LNCaP clone FGC (cell line): Measurements from ENCODE around the gene PGLYRP1.

Experiments
- DNase-seq: peaks from one replicate; pipeline ENCODE4 v3.0.0-alpha.2; 2011; ENCODE audit warnings: low read depth
- H3K4me3 ChIP-seq: 2 replicates; pipeline ENCODE4 v1.5.1; 2011; ENCODE audit warnings: mild to moderate bottlenecking, low read depth, low read length, control low read depth
- TF ChIP-seq, protein P1 (sequence below): IDR thresholded peaks from 2 replicates; pipeline ENCODE4 v1.5.1; 2012; ENCODE audit warnings: mild to moderate bottlenecking; ENCODE audit not compliant: control insufficient read depth, insufficient read depth; ENCODE audit errors: extremely low read depth

PGLYRP1 gene

DNA sequence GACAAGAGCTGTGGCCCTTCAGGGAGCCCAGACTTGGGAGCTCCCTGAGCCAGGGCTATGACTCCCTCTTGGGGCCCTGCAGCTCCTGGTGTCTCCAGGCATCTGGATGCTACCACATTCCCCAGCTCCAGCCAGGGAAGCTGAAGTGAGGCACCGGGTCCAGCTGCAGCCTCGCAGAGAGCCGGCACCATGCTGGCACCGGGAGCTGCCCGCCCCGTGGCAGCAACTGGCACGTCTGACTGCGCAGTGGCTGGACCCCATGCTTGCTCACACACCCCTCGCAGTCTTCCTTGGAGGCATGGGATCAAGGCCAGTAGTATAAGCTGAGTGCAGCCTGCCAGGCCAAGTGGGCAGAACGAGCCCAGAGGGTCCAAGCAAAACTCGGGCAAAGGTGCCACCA lies 10.5 kb upstream of the PGLYRP1 start:
- TF ChIP-seq, protein P1, sequence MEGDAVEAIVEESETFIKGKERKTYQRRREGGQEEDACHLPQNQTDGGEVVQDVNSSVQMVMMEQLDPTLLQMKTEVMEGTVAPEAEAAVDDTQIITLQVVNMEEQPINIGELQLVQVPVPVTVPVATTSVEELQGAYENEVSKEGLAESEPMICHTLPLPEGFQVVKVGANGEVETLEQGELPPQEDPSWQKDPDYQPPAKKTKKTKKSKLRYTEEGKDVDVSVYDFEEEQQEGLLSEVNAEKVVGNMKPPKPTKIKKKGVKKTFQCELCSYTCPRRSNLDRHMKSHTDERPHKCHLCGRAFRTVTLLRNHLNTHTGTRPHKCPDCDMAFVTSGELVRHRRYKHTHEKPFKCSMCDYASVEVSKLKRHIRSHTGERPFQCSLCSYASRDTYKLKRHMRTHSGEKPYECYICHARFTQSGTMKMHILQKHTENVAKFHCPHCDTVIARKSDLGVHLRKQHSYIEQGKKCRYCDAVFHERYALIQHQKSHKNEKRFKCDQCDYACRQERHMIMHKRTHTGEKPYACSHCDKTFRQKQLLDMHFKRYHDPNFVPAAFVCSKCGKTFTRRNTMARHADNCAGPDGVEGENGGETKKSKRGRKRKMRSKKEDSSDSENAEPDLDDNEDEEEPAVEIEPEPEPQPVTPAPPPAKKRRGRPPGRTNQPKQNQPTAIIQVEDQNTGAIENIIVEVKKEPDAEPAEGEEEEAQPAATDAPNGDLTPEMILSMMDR = no peak
- H3K4me3 ChIP-seq = no peak overlapping the region
- no peak for DNase-seq

GRCh38 chr19:46032597-46033025 lies 9.8 kb upstream of the PGLYRP1 start:
- DNase-seq = no peak
- TF ChIP-seq, protein P1 = no peak
- no peak overlapping the region for H3K4me3 ChIP-seq

DNA sequence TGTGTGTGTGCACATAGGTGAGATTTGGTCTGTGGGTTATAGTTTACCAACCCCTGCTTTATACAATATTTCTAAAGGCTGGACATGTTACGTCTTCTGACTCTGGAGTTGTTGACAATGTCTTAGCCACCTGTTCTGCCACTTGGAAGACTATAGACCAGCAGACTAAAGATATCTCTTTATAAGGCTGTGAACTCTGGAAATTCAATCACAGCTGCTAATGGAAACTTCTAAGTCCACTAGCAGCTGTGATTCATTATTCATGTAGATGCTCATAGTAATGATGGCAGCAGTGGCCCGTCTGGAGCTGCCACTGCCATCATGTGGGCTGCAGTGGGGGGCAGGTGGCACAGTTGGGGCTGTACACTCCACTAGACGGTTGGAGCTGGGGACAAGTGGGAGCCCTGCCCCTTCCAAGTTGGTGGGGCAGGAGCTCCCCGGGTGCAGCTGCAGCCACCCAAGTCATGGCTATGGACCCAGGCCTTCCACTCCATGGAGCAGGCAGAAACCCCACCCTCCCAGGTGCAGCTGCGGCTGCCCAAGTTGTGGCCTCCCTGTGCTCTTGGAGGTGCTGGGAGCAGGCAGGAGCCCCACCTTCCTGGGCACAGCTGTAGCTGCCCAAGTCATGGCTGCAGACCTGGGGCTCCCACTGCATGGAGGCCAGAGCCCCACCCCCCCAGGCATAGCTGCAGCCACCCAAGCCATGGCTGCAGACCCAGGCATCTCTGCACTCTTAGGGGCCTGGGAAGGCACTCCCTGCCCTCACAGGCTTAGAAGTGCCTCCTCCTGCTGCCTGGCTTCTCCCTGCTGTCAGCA lies 9.1 kb upstream of the PGLYRP1 start:
- no peak overlapping the region for H3K4me3 ChIP-seq
- no peak for DNase-seq
- TF ChIP-seq, protein P1 = no peak

- TF ChIP-seq, protein P1 = no peak
- H3K4me3 ChIP-seq = no peak overlapping the region
- no peak for DNase-seq
These were observed 8.1 kb upstream of the PGLYRP1 start for GRCh38 chr19:46030812-46031550.

DNA sequence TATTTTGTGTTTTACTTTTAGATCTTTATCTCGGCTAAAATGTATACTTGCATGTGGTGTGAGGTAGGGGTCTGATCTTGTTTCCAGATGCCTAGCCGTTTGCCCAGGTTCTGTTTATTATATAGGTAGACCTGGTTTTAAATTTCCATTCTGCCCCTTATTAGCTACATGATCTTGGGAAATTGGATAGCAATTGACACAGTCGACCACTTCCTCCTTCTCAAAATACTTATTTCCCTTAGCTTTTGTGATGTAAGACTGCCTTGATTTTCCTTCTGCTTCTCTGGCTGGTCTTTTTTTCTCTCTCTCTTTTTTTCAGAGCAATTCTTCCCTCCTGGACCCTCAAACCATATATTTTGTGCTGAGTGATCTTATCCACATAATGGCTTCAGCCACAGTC lies 3.0 kb upstream of the PGLYRP1 start:
- TF ChIP-seq, protein P1 = no peak
- no peak overlapping the region for H3K4me3 ChIP-seq
- DNase-seq = no peak

- DNase-seq = no peak
- TF ChIP-seq, protein P1 = no peak
- H3K4me3 ChIP-seq = no peak overlapping the region
These were observed 492 bp upstream of the PGLYRP1 start for GRCh38 chr19:46023311-46023779.
